HepG2 (cell line): ENCODE measurements around the gene SH3BP2. TPM values are rescaled to one million over a fixed set of nuclear protein-coding genes. Genes with fewer than 3 reads are reported as not detected.
A peak's percentile ranks its signal among the peaks of the same experiment; 100 is the strongest.

Experiments
- ARID5B ChIP-seq: IDR thresholded peaks from 2 replicates; pipeline ENCODE4 v1.4.0; 2020; ENCODE audit warnings: mild to moderate bottlenecking, missing genetic modification reagents
- DMAP1 ChIP-seq: IDR thresholded peaks from 2 replicates; pipeline ENCODE4 v1.6.1; 2016
- E2F5 ChIP-seq: sonication (generic); formaldehyde crosslinking; conservative IDR thresholded peaks from 2 replicates; pipeline ENCODE4 v1.4.0; 2020; ENCODE audit warnings: missing genetic modification reagents
- GPBP1L1 ChIP-seq: sonication (generic); formaldehyde crosslinking; IDR thresholded peaks from 2 replicates; pipeline ENCODE4 v1.5.0; 2020; ENCODE audit warnings: mild to moderate bottlenecking, missing genetic modification reagents
- KDM3A ChIP-seq: IDR thresholded peaks from 2 replicates; pipeline ENCODE4 v1.6.1; 2018; ENCODE audit warnings: low read depth, missing compliant biosample characterization
- MIER3 ChIP-seq: IDR thresholded peaks from 2 replicates; pipeline ENCODE4 v1.6.1; 2016; ENCODE audit warnings: missing compliant biosample characterization, borderline replicate concordance
- MTF2 ChIP-seq: sonication (generic); formaldehyde crosslinking; IDR thresholded peaks from 2 replicates; pipeline ENCODE4 v1.5.0; 2020; ENCODE audit warnings: missing genetic modification reagents, borderline replicate concordance
- SNAPC2 ChIP-seq: sonication (generic); formaldehyde crosslinking; IDR thresholded peaks from 2 replicates; pipeline ENCODE4 v1.8.1; 2022; ENCODE audit warnings: mild to moderate bottlenecking, missing genetic modification reagents
- SOX13 ChIP-seq, 3 experiments: fragments of 450-650 bp in 1 of 3; sonication (generic) in 1 of 3; formaldehyde crosslinking in 1 of 3; IDR thresholded peaks in 2 of 3; conservative IDR thresholded peaks in 1 of 3; 2 replicates each; pipeline versions ENCODE4 v1.5.0 to v1.6.1; 2016 to 2020; ENCODE audit warnings: antibody characterized with exemption in 1 of 3, mild to moderate bottlenecking in 1 of 3, missing compliant biosample characterization in 1 of 3, missing genetic modification reagents in 1 of 3, moderate library complexity in 1 of 3
- ZBTB40 ChIP-seq, 2 experiments: fragments of 450-650 bp in 1 of 2; sonication (generic) in 1 of 2; formaldehyde crosslinking in 1 of 2; IDR thresholded peaks; 2 replicates each; pipeline versions ENCODE4 v1.6.1 to v1.8.0; 2016 to 2022; ENCODE audit warnings: antibody characterized with exemption in 1 of 2, mild to moderate bottlenecking in 1 of 2, missing genetic modification reagents in 1 of 2
- ZFP1 ChIP-seq: IDR thresholded peaks from 2 replicates; pipeline ENCODE4 v1.6.1; 2016
- polyA plus RNA-seq, 8 experiments: library from polyadenylated mRNA; depleted of rRNA in 3 of 8; stranded (reverse) in 7 of 8; unstranded in 1 of 8; fragments of >200 nt; fragmentation: Illumina TruSeq in 4 of 8; extraction: Trizol in 4 of 8; gene quantifications; 2 replicates each; pipeline versions ENCODE4 v1.2.1 to v1.2.3, GENCODE V29; 2011 to 2016; ENCODE audit warnings: low read depth in 4 of 8, missing spikeins in 1 of 8, mixed read lengths in 1 of 8; ENCODE audit not compliant: insufficient read depth in 1 of 8
- total RNA-seq, 5 experiments: library from RNA; depleted of rRNA; stranded (reverse); fragments of >200 nt; fragmentation: Illumina TruSeq; extraction: Trizol; gene quantifications; 2 replicates each; pipeline ENCODE4 v1.2.3, GENCODE V29; 2016; ENCODE audit warnings: low read depth in 1 of 5

SH3BP2 gene
- total and polyA plus RNA-seq, 2 of the 13 experiments (the other 11 are each of a cell fraction or from before 2014, with no cell fraction given) = 16.9 to 34.5 TPM

GRCh38 chr4:2860391-2861348, 67.8 kb downstream of the SH3BP2 start (continued):
- TF ChIP-seq ZBTB40 (IDR thresholded peaks at IDR 0.05) (no peak), ZBTB40 (CRISPR knock-in tag; IDR thresholded peaks at IDR 0.05) (no peak), DMAP1 (no peak), SNAPC2 (0 out of 2 replicates have a peak, but pooled peaks have one; percentile 42), E2F5 (no peak), SOX13 (IDR thresholded peaks at IDR 0.05) (peak; percentile 90), SOX13 (CRISPR knock-in tag; conservative IDR thresholded peaks at IDR 0.05 in 1 of 2, IDR thresholded peaks at IDR 0.05 in 1 of 2) (peak in 1 of 2 experiments; percentile 98; a peak in 2 of 4 replicates), ZFP1 (CRISPR knock-in tag) (0 out of 2 replicates have a peak, but pooled peaks have one; percentile 23), MTF2 (CRISPR knock-in tag) (no peak), ARID5B (CRISPR knock-in tag) (peak; percentile 86), KDM3A (CRISPR knock-in tag) (0 out of 2 replicates have a peak, but pooled peaks have one; percentile 47), GPBP1L1 (CRISPR knock-in tag) (no peak), MIER3 (peak; percentile 30; the same call in 1 of the 2 replicates)
